AG04449 (cell line): ENCODE measurements around the gene PLAAT5.

ENCODE experiments used
- CTCF ChIA-PET: fragments of 350-600 bp; formaldehyde crosslinking; extraction: SDS; loops from one replicate; lab custom pipeline; 2021; ENCODE audit warnings: antibody characterized with exemption; lab: Yijun Ruan, JAX
- POLR2A ChIA-PET: fragments of 400-600, 350-600 bp; formaldehyde crosslinking; extraction: SDS; loops from one replicate; lab custom pipeline; 2020; ENCODE audit warnings: antibody characterized with exemption, inconsistent platforms; lab: Yijun Ruan, JAX
- DNase-seq: peaks from one replicate; pipeline ENCODE4 v3.0.0-alpha.2; 2010; ENCODE audit warnings: low read depth, low spot score
- H3K4me3 ChIP-seq: 2 replicates; pipeline ENCODE4 v1.5.1; 2011; ENCODE audit warnings: low read depth, mild to moderate bottlenecking, control low read depth, low read length
- CTCF ChIP-seq: IDR thresholded peaks from one replicate; pipeline ENCODE4 v1.5.1; 2011; ENCODE audit warnings: mild to moderate bottlenecking, moderate library complexity, low read length, control low read depth, inconsistent platforms; ENCODE audit not compliant: insufficient read depth; ENCODE audit errors: missing control alignments

Gene PLAAT5

GRCh38 chr11:63427971-63428508, 62.9 kb downstream of the PLAAT5 start:
- H3K4me3 ChIP-seq: no peak overlapping the region
- CTCF ChIA-PET: no interaction called here
- POLR2A ChIA-PET: no interaction called here
- no peak for DNase-seq
- TF ChIP-seq CTCF: no peak

- H3K4me3 ChIP-seq: no peak overlapping the region
- no peak for TF ChIP-seq CTCF
- POLR2A ChIA-PET: no interaction called here
- CTCF ChIA-PET: no interaction called here
- no peak for DNase-seq
Observed at GRCh38 chr11:63417174-63417852, 73.7 kb downstream of the PLAAT5 start.
